HG02623 (cell line): ENCODE data around the gene TTLL5.

Experiments used
- ATAC-seq: cut with Tn5 transposase; IDR thresholded peaks from one replicate; pipeline ENCODE4 v1.9.1; 2021; ENCODE audit warnings: moderate library complexity; ENCODE audit not compliant: unreplicated experiment

TTLL5 gene

DNA sequence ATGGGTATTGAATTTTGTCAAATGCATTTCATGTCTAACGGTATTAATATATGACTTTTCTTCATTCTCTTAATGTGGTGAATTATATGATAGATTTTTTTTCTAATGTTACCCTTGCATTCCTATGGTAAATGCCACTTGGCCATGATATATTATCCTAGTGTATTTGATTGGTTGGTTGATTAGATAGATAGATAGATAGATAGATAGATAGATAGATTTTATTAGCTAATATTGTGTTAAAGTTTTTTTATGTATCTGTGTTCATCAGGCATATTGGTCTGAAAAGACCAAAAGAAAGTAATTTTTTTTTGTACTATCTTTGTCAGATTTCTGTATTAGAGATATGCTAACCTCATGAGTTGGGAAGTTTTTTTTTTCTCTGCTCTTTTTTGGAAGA is 196.2 kb downstream of the TTLL5 start:
- no peak for ATAC-seq

DNA sequence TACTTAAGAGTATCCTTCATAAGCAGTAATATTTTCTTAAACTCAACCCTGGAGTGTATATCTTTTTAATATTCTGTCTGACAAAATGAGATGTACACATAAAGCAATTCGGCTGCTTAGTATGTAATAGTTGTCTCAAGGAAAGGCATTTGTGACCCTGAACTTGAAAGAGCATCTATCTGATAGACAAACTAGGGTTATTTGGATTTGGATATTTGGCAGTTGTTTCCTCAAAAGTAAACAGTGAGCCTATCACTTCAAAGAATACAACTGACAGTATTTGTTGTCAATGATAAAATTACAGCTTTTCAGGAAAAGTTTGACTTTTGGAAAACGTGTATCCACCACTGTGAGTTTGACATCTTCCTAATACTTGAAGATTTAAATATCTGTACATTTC is 197.3 kb downstream of the TTLL5 start:
- no peak for ATAC-seq

DNA sequence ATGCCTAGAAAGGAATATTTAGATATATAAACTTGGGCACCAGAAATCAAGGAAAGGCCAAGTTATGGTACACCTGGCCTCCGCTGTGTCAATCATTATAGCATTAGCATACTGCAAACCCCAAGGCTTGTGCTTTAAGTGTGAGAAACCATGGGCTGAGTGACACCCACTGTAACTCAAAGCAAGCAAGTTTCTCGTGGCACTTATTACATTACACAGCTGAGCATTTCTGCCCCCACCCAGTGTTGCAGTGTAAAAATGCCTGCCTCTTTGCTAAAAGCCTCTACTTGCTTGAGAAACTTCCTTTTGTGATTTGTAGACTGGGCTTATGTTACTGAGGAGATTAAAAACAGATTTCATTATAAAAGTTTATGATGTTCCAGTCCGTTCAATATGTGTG is 198.7 kb downstream of the TTLL5 start:
- ATAC-seq = no peak

DNA sequence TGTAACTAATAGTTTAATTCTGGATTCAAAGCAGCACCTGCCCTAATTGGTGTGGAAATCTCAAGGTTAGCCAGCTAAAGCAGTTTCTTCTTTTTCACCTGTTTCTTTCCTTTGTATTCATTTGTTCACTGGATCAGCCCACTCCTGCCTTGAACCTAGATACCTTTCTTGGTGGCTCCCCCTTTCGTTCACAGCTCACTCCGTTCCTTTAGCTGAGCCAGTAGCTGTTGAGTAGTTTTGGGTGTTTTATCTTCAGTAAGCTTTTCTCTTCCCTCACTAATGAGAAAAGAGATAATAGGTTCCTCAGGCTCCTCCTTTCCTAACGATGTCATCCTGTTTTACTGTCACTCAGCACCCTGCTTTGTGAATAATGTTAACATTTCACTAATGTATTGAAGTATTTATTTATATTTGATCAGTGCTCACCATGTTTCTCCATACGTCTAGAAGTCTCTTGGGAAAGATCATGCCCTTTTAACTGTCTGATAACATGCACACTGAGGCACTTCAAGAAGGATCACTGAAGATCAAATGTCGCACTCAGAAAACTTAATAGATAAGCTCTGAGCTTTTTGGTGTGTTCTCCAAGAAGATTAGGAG is 199.6 kb downstream of the TTLL5 start:
- ATAC-seq = no peak

DNA sequence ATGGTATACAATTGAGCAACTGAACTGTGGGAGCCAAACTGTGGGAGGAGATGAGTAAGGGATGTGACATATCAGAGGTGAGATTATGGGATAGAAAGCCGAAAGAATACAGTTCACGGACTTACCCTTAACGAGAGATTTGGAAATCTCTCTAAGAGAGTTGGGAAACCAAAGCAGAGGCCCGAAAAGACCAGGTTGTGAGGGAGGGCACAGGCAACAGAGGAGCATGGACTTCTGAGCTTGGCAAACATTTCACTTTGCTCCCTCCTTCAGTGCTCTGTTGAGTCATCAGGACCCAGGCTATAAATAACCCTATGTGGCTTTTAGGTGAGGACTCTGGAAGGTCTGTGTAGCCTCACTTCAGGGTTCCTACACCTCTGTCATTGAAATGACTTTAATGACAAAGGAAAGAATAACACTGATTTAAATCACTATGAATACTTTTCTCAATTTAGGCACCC is 200.1 kb downstream of the TTLL5 start:
- ATAC-seq = no peak

DNA sequence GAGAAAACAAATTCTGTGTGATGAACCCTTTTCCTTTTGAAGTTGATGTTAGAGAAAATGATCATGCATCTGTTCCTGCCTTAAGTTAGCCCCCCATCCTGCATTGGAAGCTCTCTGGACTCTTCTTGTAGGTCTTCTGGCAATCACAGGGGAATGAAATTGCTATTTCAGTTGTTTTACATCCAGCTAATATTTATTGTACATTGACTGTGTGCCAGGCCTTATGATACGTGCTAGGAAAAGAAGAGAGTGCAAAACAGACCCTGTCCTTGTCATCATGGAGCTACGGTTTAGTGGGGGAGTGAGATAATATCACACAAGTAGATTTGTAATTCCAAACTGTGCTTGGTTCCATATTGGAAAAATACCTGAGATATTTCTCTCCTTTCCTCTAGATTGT is 202.2 kb downstream of the TTLL5 start:
- no peak for ATAC-seq

DNA sequence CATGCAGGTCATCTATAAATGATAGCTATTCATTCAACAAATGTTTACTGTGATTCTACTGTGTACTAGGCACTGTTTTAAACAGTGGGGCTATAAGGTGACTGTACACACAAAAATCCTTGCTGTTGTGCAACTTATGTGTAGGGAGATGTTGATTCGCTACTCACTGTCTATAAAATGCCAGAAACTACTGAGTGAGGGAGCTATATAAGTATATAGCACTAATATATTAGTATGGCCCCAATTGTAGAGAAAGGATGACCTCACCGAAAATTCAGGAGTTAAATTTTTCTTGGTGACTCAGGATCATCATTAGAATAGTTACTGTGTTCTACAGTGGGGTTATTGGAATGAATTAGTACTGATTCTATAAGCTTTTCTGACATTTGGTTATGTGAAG is 203.3 kb downstream of the TTLL5 start:
- no peak for ATAC-seq

DNA sequence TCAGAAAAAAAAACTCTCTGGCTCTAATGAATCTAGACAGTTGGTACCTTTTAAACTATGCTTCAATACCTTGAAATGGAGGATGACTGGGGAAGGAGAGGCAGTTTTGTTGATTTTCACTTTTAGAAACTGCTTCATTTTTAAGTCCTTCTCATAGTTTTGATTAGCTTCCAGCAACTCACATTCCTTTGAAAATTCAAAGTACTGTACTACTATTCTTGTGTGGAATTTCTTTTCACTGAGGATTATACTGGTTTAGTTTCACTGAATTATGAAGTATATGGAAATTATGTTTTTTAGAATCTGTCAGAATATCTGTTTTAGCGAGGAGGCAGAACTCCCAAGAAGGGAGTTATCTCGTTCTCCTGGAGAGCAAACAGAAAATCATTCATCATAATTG is 204.5 kb downstream of the TTLL5 start:
- no peak for ATAC-seq

DNA sequence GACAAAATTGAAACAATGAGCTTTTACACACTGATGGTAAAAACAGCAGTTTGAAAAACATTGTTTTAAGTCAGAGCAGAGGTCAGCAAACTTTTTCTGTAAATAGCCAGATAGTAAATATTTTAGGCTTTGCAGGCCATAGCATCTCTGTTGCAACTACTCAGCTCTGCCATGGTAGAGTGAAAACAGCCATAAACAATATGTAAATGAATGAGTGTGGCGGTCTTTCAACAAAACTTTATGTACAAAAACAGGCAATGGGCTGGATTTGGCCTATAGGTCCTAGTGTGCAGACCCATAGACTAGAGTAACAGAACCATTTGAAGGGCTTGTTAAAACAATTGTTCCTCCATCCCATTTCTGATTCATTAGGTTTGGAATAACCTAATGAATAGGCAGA is 205.9 kb downstream of the TTLL5 start:
- no peak for ATAC-seq

DNA sequence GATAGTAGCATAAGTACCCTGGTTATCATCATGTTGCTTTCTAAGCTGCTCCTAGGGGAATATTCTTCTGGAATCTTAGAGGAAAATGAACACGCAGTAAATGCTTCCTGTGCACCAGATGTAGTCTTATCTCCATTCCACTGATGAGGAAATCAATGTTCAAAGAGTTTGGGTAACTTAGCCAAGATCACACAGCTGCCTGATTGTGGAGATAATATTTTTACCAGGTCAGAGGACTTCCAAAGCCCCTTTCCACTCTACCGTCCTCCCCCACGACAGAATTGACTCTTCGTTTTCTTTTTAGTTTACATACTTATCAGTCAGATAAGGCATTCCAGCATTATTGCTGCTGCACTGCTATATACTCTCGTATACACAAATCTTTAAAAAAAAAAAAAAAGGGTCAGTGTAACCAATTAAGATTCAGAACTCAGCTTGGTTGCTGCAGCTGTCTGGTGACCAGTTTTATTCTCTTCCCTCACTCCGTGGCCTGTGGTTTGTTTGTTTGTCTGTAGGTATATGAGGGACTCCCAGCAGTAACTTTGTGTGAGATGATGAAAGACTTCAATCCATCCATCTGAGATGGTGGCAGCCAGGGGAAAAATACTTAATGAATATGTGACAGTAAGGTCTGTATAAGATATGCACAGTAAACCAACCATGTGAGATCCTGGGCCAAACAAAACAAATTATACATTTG is 210.3 kb downstream of the TTLL5 start:
- no peak for ATAC-seq

DNA sequence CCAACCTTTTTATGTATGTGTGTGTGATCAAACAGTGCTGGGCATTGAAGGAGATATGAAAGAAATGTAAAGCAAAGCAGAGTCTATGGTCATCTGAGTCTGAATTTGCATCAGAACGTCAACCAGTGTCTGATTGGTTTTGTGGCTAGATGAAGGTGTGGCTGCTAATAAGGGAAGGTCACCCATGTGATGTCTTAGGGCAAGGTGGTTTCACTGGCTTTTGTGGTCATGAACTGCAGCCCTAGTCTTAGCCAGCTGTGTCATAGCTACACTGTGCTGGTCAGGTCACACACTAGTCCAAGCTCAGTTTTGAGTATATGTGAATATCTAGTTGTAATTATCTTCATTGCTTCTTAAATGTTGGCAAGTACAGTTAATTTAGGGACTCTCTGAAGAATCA is 214.9 kb downstream of the TTLL5 start:
- peak; percentile 91 for ATAC-seq

DNA sequence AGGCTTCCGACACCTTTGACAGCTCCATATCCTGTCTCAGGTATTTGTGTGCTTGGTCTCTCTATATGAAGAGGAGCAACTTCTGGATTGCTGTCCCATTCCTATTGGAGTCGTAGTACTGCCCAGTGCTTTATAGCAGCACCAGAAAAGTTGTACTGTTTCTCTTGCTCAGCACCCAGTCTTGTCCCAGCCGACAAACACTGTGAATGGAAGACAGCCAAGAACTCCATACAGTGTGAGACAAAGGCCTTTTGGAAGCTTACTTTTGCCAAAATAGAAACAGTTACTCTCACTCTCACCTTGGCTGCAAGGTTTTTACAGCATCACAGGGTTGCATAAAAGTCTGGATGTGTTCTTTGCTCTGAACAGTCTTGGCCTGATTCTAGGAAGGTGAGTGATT is 215.5 kb downstream of the TTLL5 start:
- no peak for ATAC-seq

DNA sequence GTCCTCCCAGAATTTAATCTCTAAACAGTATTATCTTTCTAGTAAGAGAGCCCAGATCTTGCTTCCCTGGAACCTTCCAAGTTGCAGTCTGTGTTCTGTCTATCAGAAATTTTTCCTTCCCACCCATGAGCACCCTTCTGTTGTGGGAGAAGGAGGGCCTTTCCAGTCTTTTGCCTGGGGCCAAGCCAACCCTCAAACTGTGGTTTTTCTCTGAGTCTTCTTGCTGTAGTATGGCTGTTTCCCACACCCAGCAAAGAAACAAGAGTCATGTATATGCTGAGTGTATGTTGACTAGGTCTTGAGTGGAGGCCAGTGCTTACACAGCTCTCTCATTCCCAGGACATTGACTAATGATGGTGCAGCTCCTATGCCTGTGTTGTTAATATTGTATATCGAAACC is 216.2 kb downstream of the TTLL5 start:
- ATAC-seq = no peak

DNA sequence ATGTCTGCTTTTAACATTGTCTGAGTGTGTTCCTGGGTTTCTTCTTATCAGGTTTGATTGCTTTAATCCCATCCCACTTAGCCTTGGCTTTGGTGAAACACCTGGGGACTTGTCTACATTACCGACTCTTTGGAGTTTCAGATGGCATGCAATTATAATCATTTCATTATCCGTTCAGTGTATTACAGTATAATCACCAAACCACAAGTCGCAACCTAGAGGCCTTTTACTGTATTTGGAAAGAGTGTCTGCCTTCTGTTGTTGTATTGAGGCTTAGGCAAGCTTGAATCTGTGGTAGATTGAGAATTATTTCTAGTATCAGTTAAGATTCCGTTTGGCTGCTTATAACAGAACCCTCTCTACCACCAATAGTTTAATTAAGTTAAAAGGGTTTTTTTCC is 216.8 kb downstream of the TTLL5 start:
- no peak for ATAC-seq

DNA sequence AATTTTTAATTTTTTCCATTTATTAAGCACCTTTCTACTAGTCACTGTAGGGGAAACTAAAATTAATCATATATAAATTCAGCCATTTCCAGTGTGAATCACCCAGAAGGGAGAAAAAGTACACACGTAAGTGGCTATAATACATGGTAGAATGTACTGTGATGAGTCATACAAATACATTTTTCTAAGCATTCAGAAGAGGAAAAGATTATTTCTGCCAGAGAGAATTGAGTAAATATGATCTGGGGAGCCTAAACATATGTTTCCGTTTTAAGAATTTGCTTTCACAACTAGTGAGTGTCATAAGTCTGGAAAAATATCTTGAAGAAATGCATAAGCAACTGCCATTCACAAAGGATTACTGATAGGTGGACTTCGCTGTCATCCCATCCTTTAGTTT is 218.0 kb downstream of the TTLL5 start:
- ATAC-seq = no peak

DNA sequence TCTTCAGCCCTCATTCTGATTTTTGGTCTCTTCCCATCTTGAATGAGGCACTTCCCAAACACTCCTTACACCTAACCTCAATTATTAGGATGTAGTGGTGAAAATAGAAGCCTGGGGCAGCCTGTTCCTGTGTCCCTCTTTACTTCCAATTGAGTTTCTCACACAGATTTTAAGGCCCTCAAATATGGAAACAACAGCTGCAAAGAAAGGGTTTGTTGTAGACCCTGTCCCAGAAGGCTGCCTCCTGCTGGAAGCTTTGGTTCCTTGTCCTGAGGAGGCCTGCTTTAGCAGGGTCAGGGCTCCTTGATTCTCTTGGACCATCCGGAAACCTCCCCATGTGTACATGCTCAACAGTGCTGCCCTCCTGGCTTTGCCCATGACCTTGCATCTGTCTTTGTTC is 219.5 kb downstream of the TTLL5 start:
- no peak for ATAC-seq

DNA sequence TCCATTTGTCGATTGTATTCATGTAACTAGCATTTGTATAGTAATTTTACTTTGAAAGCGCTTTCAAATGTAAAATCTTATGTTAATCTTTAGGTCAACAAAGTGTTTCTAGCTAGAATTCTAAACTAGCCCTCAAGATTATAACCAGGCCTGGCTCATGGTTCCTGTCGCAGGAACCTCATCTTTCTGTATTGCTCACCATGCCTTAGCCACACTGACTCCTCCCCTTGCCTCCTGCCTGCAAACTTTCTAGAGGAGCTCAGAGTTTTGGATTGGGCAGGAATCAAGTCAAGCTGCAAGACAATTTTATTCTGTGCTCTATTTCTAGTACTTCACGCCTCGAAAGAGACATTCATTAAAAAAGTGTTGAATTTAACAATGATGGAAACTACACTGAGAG is 220.9 kb downstream of the TTLL5 start:
- no peak for ATAC-seq

DNA sequence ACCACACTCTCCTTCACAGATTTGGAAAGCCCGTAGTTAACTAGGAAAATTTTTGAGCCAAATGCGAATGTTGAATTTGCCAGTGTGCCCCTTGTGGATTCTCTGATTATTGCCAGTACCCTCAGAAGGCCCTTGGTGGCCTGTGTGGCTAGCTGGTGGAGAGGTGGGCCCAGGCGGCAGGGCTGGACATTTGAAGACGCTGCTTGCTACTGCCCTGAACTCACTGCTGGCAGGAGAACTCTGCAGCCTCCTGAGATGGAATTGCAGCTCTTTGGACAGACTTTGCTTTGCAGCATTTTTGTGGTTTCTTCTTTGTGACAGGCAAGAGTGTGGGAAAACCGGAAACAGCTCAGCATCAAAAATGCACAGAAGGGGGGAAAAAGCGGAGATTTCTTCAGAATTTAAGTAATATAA is 223.2 kb downstream of the TTLL5 start:
- ATAC-seq = no peak

DNA sequence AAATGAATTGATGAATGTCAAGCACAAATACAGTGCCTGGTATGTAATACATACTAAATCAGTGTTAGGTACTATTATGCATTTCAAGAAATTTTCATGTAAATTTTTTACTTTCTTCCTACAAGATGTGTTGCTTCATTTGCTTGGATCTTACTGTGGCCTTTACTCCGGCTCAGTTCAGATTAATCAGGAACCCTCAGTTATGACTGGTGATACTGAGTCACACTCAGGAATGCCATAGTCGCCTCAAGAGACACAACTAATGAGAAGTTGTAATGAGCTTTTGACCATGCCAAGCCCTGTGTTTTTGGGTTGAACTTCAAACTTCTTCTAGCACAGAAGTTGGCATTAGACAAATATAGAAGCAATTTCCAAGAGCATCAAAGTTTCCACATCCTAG is 224.8 kb downstream of the TTLL5 start:
- ATAC-seq = no peak

DNA sequence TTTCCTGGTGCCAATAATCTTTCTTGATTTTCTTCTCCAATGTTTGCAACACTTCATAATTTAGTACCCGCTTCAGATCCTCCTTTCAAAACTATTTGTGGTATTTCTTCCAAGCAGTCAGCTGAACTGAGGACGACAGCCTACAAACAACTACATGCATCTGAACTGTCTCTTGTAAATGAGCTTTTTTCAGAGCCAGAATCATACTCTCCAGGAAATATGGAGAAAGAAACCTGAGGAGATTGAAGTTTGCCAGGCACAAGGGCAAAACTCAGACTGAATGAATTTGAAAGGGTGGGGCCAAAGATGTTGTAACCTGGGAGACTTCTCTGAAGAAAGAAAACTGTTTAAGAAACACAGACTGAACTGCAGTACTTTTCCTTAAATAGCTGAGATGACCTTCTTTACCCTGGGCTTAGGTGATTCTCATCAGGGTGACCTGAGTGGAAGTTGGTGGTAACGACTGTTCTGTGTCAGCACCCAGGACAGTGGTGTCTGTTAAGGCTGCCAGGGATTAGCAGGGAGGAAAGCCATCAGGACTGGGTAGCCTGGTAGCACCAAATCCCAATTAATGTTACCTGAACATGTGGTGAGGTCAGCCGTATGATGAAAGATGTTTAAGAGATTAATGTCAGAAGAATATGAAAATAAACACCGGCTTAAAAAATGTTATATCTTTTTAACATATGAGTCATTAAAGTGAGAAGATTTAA is 225.7 kb downstream of the TTLL5 start:
- no peak for ATAC-seq

DNA sequence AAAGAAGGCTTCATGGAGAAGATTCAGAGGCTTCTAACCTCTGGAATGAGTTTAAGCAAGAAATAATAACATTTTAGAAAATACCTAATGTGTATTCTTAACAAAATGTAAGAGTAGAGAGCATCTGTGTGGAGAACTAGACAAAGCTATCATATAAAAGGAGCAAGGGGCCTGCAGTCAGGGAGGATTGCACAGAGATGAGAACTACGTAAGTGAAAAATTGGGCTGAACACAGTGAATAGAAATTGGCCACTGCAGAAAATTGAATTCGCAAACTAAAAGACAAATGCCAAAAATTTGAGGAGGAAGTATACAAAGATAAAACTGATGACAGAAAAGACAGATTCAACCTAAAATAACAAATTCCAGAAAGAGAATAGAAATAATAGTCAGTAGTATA is 227.9 kb downstream of the TTLL5 start:
- no peak for ATAC-seq

DNA sequence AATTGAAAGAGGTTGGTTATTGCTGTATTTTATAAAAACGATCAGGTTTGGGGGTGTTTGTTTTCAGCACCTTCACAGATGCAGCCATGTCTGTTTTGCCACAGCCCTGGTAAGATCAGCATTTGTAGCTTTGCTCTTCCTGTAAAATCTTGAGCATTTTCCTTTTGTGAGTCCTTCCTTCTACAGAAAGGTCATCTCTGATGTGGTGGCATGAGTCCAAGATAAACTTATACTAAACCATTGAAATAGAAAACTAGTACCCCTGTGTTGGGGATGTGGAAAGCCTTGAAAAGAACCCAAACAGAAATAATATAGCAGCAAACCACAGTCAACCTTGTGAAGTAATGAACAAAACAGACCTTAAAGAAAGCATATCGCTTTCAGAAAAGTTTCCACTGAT is 235.3 kb downstream of the TTLL5 start:
- ATAC-seq = no peak
